Renal pelvis (tissue), 4 donors: ENCODE data around the gene TBX18. TPM values are rescaled to one million over a fixed set of nuclear protein-coding genes. Genes with fewer than 3 reads are reported as not detected.
A peak's percentile ranks its signal among the peaks of the same experiment; 100 is the strongest.

ENCODE experiments used
- DNase-seq: peaks from one replicate; pipeline ENCODE4 v3.0.0-alpha.2; 2013
- polyA plus RNA-seq, 3 donors: library from polyadenylated mRNA; unstranded; fragments of 120-200 nt; gene quantifications; one replicate each; pipeline ENCODE4 v1.2.1, GENCODE V29; 2013; ENCODE audit not compliant: insufficient read length in 3 of 3

TBX18 gene
- polyA plus RNA-seq, 3 donors = 9.1 to 9.6 (median 9.1) TPM

DNA sequence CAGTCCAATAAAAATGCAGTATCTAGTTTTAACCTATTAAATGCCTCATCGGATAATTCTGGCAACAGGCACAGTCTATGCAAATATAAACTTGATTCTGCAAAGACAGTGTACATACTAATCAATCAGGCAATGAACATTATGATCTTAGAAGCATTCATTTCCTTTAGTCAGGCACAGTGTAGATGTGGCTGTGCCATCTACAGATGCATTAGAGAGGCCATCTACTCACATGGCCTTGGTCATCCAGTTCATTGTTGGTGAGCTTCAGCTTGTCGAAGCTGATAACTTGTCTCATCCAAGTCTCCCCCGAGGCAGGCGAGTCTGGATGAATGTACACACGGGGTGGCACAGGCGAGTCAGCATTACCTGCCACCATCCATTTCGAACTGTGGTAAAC is 7.9 kb downstream of the TBX18 start:
- DNase-seq = no peak

- no peak for DNase-seq
These were observed 11.2 kb downstream of the TBX18 start for GRCh38 chr6:84753173-84753572.

- no peak for DNase-seq
These were observed 12.1 kb downstream of the TBX18 start for GRCh38 chr6:84752118-84752850.

GRCh38 chr6:84749181-84749580 is 15.2 kb downstream of the TBX18 start:
- DNase-seq = no peak

DNA sequence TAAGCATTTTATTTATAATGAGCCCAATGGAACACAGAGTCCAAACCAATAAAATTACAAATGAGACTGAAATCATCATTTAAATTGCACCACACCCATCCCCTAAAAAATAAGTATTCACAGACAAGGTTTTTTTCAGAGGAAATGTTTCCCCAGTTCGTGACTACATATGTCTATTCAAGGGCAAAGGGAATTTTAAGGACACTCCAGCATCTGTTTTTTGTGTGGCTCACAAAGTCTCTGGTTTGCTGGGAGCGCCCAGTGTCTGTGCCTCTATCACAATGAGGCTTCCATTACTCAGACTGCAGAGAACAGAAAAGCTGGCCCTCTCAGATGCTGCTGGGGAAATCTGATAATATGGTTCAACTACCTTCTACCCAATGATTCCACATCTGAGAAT is 16.0 kb downstream of the TBX18 start:
- DNase-seq = no peak

GRCh38 chr6:84743616-84744015 is 20.8 kb downstream of the TBX18 start:
- no peak for DNase-seq

DNA sequence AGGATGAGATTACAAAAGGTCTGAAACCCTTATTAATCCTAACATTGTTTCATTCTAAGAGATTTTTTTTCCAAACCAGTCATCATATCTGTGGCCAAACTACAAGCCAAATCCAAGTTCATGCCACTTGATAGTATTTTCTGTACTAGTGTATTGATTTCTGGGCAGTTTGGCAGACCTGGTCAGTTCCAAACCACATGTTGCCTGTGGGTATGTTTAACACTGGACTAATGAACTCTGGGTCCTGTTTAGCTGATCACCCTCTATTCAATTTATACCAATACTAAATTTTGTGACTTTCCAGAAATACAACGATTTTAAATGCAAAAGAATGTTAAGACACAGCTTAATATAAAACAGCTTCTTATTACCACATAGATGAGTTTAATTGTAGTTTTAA is 24.0 kb downstream of the TBX18 start:
- no peak for DNase-seq

- no peak for DNase-seq
These were observed 24.6 kb downstream of the TBX18 start for GRCh38 chr6:84739866-84740208.

DNA sequence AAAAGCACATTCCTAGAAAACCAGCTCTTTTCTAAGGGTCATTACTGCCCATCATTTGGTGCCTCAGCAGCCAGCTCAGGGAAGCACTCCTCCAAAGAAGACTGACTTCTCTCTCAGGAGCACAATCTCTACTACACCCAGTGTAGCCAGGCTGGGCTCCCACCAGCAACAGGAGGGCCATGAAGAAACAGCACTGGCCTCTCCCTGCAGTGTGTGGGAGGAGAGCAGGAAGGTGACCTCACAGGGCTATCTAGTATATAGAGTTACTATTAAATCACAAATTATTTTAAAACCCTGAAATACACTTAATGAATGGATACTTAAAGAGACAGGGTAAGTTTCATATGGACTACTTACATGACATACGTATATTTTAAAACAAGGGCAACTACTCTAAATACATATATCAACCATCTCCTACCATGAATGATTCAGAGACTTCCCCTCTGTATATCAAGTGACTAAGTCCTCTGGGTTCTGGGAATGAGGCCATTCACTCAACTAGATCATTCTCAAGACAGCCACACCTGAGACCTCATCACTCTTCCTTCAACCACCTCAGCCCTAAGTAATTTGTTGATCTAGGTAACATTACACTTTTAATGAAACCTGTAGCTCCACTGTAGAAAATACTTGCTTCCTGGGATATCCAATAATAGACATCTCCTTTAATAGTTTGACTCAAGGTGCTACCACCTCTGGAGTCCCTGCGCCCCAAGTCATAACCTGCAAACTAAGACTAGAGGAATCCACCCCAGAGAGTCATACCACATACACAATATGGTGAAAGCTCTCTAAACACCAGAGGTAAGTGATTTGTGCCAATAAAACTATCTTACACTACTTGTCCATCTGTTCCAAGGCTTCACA is 25.2 kb downstream of the TBX18 start:
- no peak for DNase-seq

DNA sequence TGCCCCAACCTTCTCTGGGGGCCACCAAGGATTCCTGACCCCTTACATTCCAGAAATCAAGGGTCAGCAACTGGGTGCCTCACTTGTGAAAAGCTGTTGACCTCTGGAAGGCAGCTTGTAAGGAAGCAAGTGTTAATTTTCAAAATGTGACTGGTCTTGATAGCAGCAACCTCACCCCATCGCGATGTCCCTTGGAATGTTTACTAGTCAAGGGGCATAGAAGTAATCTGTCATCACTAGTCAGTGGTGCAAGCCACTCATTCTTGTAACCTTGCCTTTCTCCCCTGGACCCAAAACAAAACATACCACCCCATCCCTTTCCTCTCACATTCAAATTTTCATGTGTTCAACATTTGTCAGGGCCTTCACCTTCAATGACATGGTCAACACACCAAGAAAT is 30.5 kb downstream of the TBX18 start:
- no peak for DNase-seq

- DNase-seq = no peak
These were observed 32.5 kb downstream of the TBX18 start for GRCh38 chr6:84731901-84732300.

GRCh38 chr6:84731401-84731800 is 33.0 kb downstream of the TBX18 start:
- DNase-seq = no peak

DNA sequence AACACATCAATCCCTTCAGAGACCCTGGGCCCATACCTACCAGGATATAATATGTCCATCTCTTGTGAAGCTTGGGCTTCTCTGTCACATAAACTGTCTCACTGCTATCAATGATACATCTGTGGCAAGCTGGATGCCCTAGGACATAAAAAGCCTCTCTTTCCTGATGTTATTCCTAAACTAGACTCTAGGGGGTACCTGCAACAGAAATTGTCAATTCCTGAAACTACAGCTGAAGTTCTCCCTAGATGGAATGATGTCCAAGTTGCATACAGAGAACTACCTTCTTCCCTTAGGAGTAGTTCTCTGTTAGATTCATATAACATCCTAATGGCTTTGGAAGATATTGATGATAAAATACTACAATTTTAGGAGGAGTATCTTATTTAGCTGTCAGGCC is 35.8 kb downstream of the TBX18 start:
- DNase-seq = no peak

DNA sequence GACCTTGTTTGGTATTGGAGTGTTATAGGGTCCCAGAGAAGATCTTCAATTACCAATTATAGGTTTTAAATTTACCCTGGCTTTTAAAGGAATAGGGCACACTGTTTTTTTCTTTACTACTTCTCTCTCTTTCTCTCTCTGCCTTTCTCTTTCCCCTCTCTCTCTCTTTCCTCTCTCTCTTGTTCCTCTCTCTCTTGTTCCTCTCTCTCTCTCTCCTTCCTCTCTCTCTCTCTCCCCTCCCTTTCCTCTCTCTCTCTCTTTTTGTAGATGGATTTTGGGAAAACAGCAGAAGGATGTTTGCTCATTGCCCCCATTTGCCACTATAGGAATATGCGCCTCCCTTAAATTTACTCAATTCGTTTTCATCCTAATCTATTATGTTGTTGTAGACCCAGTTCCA is 45.2 kb downstream of the TBX18 start:
- no peak for DNase-seq

GRCh38 chr6:84718038-84718955 is 46.1 kb downstream of the TBX18 start:
- no peak for DNase-seq

- no peak for DNase-seq
These were observed 55.3 kb downstream of the TBX18 start for GRCh38 chr6:84709121-84709520.

GRCh38 chr6:84707171-84707570 is 57.2 kb downstream of the TBX18 start:
- no peak for DNase-seq

- no peak for DNase-seq
These were observed 68.2 kb downstream of the TBX18 start for GRCh38 chr6:84696166-84696565.

DNA sequence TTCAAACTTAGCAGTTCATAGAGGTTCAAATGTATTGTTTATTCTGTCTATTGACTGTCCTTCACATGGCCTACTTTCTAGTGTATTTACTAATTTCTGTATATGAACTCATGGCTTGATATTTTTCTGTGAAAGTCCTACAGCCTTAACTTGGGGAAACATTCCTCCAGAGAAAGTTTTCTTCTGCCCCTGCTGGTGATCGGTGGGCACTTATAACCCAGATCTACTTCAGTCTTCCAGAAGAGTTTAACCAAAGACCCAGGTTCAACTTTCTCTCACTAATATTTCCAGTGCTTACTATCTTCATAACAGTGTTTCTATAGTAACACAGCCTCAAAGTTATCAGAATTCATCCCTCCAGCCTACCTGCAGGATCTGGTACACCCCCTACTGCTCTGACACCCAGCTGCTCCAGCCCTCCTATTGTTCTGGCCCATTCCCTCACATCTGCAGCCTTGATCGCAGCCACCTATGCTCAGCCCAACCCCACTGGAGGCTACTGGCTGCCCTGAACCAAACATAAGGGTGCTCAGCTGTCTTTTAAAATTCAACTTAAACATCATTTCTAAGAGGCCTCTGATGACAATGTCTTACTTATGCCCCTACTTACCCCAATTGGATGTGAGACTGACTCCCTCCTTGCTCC is 72.3 kb downstream of the TBX18 start:
- no peak for DNase-seq

DNA sequence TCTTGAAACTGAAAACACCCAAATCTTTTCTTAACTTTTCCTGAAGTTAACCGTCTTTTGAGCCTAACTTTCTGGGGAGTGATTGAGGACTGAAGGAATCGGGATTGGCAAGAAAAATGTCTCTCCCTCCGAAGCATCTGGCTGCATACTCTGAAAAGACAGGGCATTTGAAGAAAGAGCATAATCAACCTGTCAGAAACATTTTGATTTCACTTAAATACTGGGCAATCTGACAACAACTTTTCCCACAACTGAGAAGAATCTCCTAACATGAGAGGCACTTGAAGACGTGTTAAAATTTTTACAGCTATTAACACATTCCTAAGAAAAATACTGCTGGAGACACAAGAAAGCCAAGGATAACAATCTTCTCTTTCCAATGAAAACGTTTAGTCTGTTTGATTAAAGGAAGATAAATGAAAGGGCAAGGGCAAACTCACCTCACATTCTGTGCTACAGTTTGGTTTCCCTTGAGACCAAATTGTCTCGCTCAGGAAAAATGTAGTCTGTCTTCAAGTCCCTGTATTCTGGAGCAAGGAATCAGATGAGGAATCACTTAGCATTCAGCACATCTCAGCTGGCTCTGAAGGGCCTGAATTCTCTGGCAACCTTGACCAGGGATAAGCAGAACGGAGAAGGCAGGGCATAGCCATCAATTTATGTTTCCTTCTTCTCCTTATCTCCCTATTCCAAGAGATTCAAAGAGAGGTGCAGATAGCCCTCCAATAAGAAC is 76.1 kb downstream of the TBX18 start:
- no peak for DNase-seq

DNA sequence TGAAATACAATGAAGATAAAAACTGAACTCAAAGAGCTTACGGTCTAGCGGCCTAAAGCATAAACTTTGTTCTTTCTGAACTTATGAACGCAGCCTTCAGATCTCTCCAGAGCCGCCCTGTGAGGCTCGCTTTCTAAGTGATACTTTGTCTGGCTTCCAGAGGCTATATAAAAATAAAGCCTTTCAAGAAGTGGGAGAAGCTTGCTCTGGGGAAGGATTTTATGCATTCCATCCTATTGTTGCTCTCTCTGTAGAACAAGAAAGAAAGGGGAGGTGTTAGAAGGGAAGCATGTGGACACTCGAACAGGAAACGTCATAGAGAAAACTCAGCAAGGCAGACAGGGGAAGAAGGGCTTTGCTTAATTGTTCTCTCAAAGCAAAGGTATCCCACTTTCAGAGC is 77.0 kb downstream of the TBX18 start:
- DNase-seq = peak; percentile 4
